Transverse colon (tissue), 4 donors: ENCODE data around the gene DHX40.
"Not testable (repeated sequence)": the region's sequence is repeated elsewhere in the genome, so short reads cannot be mapped to it uniquely, and the experiment has no call there.

Experiments used
- CTCF ChIP-seq, 5 experiments: fragments of 200-600 bp in 3 of 5; fragments of 450-650 bp in 2 of 5; sonication (generic) in 3 of 5; IDR thresholded peaks; 1 replicate in 2 of 5; 2 replicates in 3 of 5; pipeline ENCODE4 v1.5.1; 2016 to 2017; ENCODE audit warnings: antibody characterized with exemption in 5 of 5, inconsistent platforms in 3 of 5, mild to moderate bottlenecking in 2 of 5, moderate library complexity in 1 of 5
- EP300 ChIP-seq: sonication (generic); formaldehyde crosslinking; IDR thresholded peaks from one replicate; pipeline ENCODE4 v1.6.1; 2017; ENCODE audit warnings: antibody characterized with exemption, low read depth
- POLR2A ChIP-seq: fragments of 450-650 bp; IDR thresholded peaks from one replicate; pipeline ENCODE4 v1.6.1; 2016; ENCODE audit warnings: antibody characterized with exemption, mild to moderate bottlenecking, moderate library complexity
- POLR2AphosphoS5 ChIP-seq, 3 donors: sonication (generic); formaldehyde crosslinking; IDR thresholded peaks; one replicate each; pipeline ENCODE4 v1.6.1; 2016; ENCODE audit warnings: antibody characterized with exemption in 3 of 3

DNA sequence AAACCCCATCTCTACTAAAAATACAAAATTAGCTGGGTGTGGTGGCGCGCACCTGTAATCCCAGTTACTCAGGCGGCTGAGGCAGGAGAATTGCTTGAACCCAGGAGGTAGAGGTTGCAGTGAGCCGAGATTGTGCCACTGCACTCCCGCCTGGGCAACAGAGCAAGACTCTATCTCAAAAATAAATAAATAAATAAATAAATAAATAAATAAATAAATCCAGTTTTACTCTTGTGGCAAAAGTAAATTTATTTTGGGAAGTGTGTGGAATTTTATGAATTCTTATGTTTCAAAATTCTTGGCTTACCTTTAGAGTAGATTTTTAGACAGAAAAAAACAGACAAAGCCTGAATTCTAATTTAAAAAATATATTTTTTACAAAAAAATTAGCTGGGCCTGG is 3.7 kb downstream of the DHX40 start:
- not testable (repeated sequence) for TF ChIP-seq CTCF (IDR thresholded peaks at IDR 0.05); POLR2A; POLR2AphosphoS5 (IDR thresholded peaks at IDR 0.05); EP300
